Superior temporal gyrus (tissue), 1 donor: ENCODE results near the gene STUM.
A peak's percentile ranks its signal among the peaks of the same experiment; 100 is the strongest.
"Not testable (repeated sequence)": the region's sequence is repeated elsewhere in the genome, so short reads cannot be mapped to it uniquely, and the experiment has no call there.

ENCODE experiments used
- DNase-seq: peaks from one replicate; pipeline ENCODE4 v3.0.0-alpha.2; 2016; ENCODE audit errors: extremely low spot score

STUM gene

DNA sequence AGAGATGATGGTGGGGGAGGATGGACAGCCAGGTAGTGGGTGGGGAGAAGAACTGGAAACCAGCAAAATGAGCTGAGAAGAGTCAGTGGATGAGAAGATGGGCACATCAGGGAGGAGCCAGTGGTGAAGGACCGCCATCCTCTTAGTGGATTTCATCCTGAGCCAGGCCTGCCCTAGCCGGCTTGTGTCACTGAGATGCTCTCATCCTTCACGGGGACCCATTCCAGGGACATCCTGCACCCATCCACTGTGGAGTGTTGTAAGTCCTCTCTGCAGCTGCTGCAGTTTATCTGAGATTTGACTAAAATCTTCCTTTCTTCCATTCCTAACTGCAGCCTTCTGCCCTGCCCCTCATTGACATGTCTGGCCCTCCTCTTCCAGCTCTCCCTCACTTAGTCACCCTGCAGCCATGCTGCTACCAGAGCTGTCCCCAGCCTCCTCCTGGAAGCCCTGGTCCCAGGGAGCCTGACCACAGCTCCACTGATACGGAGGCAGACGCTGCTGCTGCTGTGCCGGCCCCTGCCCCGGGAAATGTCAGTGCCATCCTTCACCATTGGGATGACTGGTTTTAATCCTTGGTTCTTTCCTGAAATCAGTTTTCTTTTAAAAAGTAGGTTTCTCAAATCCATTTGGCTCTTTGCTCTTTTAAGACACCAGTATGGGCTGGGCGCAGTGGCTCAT is 33.2 kb downstream of the STUM start:
- DNase-seq = no peak

DNA sequence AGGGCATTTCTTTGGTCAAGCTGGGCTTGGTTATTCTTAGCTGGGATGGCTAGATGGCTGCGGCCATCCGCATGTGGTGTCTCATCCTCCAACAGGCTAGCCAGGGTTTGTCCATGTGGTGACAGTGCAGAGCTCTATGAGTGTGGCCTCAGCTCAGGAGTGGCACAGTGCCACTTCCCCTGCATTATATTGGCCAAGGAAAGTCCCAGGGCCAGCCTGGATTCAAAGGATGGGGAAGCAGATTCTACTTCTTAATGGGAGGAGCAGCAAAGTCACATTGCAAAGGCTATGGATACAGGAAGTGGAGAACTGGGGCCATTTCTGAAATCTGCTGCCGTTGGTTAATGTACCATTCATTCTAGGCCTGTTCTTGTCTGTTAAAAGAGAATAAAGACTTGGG is 34.4 kb downstream of the STUM start:
- DNase-seq = no peak

GRCh38 chr1:226584164-226584563 is 35.6 kb downstream of the STUM start:
- no peak for DNase-seq

GRCh38 chr1:226586116-226586515 is 37.6 kb downstream of the STUM start:
- DNase-seq = no peak

DNA sequence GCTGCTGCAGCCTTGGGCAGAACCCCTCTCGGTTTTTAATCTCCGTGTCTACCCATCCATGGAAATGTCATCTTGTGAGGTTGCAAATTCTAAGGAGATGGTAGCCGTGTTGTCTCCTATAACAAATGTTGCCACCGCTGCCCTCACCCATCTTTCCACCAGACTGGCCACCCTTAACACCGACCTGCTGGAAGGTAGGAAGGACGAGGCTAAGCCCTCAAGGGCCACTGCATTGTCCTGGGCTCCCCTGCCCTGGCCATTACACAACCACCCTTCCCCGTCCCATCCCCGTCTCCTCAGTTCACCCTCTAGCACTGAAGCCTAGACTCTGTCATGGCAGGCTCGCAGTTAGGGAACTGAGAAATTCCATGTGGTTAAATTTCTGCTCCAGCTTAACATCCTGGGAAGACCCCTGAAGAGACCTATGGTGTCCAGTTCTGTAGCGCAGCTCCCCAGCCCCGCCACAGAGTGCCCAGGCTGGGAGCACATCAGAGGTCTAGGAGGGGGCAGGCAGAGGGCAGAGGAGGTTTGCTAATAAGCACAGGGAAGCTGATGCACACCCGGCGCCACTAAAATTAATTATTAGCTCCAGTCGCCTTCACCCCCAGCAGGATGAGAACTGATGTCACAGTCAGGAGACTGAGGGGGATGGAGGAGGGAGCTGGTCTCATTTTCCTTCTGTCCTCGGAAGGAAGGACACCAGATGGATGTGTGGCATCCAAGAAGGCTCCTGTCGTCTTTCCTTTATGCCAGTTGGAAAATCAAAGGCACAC is 38.3 kb downstream of the STUM start:
- no peak for DNase-seq

DNA sequence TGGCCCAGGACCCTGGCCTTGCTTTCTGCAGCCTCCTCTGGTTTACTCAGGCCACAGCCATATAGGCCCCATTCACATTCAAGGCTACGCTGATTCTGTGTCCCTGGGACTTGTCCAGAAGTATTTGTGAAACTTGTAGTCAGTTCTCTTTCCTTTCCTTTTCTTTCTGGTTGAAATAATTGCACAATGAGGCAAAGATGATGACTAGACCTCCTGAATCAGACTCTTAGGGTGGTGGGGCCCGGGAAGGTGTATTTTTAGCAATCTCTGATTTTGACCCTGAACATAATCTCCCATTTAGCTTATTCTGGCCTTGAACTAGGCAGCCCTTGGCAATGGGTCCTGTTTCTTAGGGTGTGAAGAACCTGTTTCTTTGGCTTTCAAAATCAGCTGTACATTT is 39.9 kb downstream of the STUM start:
- no peak for DNase-seq

DNA sequence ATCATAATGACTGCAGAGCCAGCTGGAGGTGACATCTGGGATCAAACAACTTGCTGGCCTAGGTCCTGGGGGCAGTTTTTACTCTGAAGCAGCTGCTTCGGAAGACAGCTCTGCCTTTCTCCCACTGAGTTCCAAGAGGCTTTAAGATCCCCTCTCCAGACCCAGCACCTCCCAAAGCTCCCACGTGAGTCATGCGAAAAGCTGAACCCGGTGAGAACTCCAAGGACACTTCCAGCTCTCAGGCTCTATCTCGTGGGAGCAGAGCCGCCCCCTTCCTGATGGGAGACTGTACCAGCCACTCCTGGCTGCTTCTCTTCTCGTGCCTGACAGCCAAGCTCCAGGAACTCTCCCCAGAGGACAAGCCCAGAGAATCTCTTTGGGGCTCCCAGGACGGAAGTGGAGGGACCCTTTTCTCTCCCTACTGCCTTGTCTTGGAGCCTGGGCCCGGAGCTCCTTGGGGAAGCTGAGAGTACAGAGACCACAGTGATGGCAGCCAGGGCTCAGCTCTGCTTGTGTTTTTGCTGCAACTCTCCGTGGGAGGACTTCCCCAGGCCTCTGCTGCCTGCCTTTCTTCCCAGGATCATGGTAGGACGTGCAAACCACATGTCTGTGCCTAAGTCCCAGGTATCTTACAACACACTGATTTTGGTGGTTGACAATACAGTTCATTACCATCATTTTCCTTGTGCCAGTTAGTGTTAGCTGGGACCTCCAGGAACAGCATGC is 40.6 kb downstream of the STUM start:
- no peak for DNase-seq

GRCh38 chr1:226590614-226591013 is 42.0 kb downstream of the STUM start:
- DNase-seq = no peak

DNA sequence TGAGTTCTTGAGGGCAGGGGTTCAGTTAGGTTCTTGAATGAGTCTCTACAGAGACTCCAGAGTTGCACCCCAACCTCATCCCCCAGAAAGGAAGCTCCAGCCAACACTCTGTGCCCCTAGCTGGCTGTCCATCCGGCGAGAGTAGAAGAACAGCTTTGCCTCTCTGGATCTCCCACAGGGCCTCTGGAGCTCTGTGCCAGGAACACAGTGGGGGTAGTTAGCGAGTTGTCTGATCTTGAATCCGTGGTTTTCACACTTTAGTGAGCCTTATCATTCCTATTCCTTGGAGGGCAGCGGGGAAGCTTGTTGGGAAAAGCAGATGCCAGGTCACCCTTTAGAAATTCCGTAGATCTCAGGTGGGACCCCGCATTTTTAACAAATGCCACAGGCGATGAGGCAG is 45.0 kb downstream of the STUM start:
- no peak for DNase-seq

GRCh38 chr1:226596531-226597165 is 48.1 kb downstream of the STUM start:
- DNase-seq = no peak

- DNase-seq = no peak
Measured at GRCh38 chr1:226597616-226598454, 49.3 kb downstream of the STUM start.

- no peak for DNase-seq
Measured at GRCh38 chr1:226598455-226598849, 49.9 kb downstream of the STUM start.

DNA sequence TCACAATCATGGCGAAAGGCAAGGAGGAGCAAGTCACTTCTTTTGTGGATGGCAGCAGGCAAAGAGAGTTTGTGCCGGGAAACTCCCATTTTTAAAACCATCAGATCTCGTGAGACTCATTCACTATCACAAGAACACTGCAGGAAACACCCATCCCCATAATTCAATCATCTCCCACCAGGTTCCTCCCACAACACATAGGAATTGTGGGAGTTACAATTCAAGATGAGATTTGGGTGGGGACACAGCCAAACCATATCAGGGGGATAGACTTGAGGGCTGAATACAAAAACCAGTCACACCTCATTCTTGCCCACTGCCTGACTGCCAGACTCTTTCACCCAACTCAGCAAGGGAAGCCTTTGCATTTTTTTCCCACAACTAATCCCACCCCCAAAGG is 50.4 kb downstream of the STUM start:
- not testable (repeated sequence) for DNase-seq

- DNase-seq = no peak
Measured at GRCh38 chr1:226599636-226600238, 51.2 kb downstream of the STUM start.

DNA sequence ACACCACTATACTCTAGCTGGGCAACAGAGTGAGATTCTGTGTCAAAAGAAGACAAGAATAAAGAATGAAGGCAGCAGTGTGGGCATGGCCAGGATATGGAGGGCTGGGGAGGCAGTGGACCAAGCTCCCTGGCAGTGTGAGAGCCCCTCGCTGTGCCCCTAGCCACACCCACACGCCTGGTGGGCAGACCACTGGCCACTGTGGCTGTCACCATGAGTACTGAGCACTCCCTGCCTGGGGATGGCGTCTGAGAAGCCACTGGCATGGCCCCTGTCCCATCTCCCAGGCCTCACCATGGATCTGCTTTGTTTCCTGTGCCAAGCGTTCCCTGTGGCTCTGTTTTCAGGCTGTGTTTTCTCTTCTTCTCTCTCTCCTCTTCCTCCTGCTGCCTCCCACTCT is 51.7 kb downstream of the STUM start:
- DNase-seq = no peak

DNA sequence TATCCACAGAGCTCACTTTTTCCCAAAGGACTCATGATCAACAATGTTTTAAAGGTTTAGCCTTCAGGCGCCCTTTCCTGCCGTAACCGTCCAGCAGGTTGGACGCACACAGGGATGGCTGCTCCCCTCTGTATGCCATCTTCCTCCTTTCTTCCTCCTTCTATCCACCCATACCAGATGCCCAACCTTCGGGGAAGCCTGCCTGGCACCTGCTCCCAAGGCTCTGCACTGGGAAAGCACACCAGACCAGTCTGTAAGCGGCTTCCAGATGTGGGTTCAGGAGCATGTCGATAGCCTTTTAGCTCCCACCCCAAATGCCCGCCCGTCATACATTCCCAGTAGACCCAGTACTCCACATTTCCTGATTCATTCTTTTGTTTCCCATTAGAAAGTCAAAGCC is 52.9 kb downstream of the STUM start:
- DNase-seq = no peak

- no peak for DNase-seq
Measured at GRCh38 chr1:226602186-226603021, 53.8 kb downstream of the STUM start.

- DNase-seq = peak; percentile 87
Measured at GRCh38 chr1:226603022-226603857, 54.7 kb downstream of the STUM start.
